Adrenal gland (tissue), 12 donors: ENCODE data around the gene HSPB2. TPM values are rescaled to one million over a fixed set of nuclear protein-coding genes. Genes with fewer than 3 reads are reported as not detected.
A peak's percentile ranks its signal among the peaks of the same experiment; 100 is the strongest.

Experiments
- DNase-seq, 7 donors: peaks; one replicate each; pipeline ENCODE4 v3.0.0-alpha.2; 2019 to 2020
- H3K27ac ChIP-seq, 5 donors: fragments of 200-600 bp; sonication (generic) in 4 of 5; 1 replicate in 3 of 5; 2 replicates in 2 of 5; pipeline versions ENCODE4 v1.5.1 to v1.8.0; 2016 to 2020; ENCODE audit warnings: mild to moderate bottlenecking in 1 of 5
- H3K27me3 ChIP-seq: fragments of 200-600 bp; 2 replicates; pipeline ENCODE4 v1.8.0; 2021
- H3K36me3 ChIP-seq, 2 donors: fragments of 200-600 bp; replicated peaks in 1 of 2; 1 replicate in 1 of 2; 2 replicates in 1 of 2; pipeline versions ENCODE4 v1.5.1 to v1.8.0; 2018 to 2022
- H3K4me1 ChIP-seq, 2 donors: fragments of 200-600 bp; replicated peaks in 1 of 2; 1 replicate in 1 of 2; 2 replicates in 1 of 2; pipeline versions ENCODE4 v1.5.1 to v1.8.0; 2018 to 2021
- H3K4me3 ChIP-seq, 4 donors: fragments of 200-600 bp; sonication (generic) in 3 of 4; one replicate each; pipeline ENCODE4 v1.5.1; 2016 to 2018
- H3K9me3 ChIP-seq, 3 donors: fragments of 200-600 bp; sonication (generic) in 1 of 3; replicated peaks in 1 of 3; 1 replicate in 2 of 3; 2 replicates in 1 of 3; pipeline versions ENCODE4 v1.5.1 to v1.8.0; 2016 to 2021
- POLR2A ChIP-seq, 2 donors: fragments of 450-650 bp; IDR thresholded peaks; one replicate each; pipeline ENCODE4 v1.6.1; 2017; ENCODE audit warnings: antibody characterized with exemption in 2 of 2, mild to moderate bottlenecking in 2 of 2, moderate library complexity in 1 of 2
- WGBS, 4 donors: extraction: QIAGEN DNeasy Blood & Tissue Kit in 2 of 4; methylation state at CpG; one replicate each; pipeline versions ENCODE4 v1.1.5 to v1.1.7; 2013 to 2017; 5-methylcytosine and 5-hydroxymethylcytosine counted together
- intact Hi-C, 2 donors: fragments of 100-400 bp; cut with DNase I; formaldehyde crosslinking; loops; one replicate each; pipeline versions ENCODE4 v1.14.1 to v1.15.0; 2022 to 2023
- polyA plus RNA-seq, 3 donors: library from polyadenylated mRNA; stranded (reverse); fragments of 200-250 nt in 2 of 3; fragments of 350-450 nt in 1 of 3; fragmentation: Illumina TruSeq in 1 of 3; extraction: RNeasy Lipid Tissue Mini Kit (QIAGEN cat#74804) in 1 of 3; gene quantifications; one replicate each; pipeline ENCODE4 v1.2.3, GENCODE V29; 2013 to 2014
- total RNA-seq, 9 donors: library from RNA; depleted of rRNA in 4 of 9; stranded (reverse); fragments of >200 nt in 4 of 9; fragments of 120-200 nt in 1 of 9; fragmentation: NEBNext Ultra II Directional in 1 of 9; extraction: Animal tissue kit (Norgen Biotek cat#: 25700) in 1 of 9; gene quantifications; one replicate each; pipeline versions ENCODE4 v1.1.0 to v1.2.4, GENCODE V29; 2013 to 2023
- TF ChIP-seq, protein P1 (sequence below), 6 experiments: fragments of 450-650 bp in 4 of 6; fragments of 200-600 bp in 2 of 6; sonication (generic) in 1 of 6; IDR thresholded peaks; 1 replicate in 5 of 6; 2 replicates in 1 of 6; pipeline versions ENCODE4 v1.5.1 to v1.8.0; 2016 to 2021; ENCODE audit warnings: antibody characterized with exemption in 6 of 6, mild to moderate bottlenecking in 2 of 6, moderate library complexity in 1 of 6
- donor health status: healthy with polysubstance abuse.
- donor health status: Bipolar disorder and iron deficiency.
- donor health status: DM: yes; HTN: yes; CAD: no.
- donor health status: DM: no; HTN: no; CAD: no.
- donor health status: DM: no; HTN: no; CAD: no.
- donor health status: DM: yes; HTN: yes; CAD: no.

Gene HSPB2
- total and polyA plus RNA-seq, 12 donors: 0.51 to 6.1 (median 1.3) TPM; not detected in 2

DNA sequence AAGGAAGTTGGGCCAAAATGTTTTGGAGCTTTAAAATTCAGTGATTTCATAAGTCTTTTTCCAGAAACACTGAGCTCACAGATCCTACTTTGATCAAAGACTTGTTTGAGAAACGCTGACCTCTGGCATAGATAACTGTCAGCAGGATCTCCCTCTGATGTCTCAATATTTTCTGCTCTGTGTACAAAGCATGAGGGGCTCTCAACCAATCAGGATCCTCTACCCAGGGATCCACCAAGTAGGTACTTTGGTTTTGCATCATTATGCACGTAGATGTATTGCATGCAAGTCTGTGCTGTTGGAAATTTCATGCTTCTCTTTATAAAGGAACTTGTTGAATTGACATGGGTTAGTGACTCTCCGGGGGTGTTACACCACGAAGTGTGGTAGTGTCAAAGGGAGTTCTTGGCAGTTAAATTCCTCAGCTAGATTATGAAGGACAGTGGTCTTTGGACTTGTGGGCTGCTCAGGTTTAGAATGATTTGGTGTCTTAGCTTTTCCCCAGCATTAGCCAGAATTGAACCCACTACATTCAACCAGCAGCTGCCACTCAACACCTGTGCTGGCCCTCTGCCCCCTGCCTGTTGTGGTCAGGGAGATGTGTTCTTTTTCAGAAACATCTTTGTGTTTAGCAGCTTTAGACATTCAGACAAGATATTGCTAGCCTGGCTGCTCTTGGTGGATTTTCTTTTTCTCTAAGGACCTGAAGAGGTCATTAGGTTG lies 22.9 kb downstream of the HSPB2 start:
- H3K27ac ChIP-seq: peak overlapping the region; percentile 73 to 91 (median 88)
- DNase-seq: peak in 4 of 7 donors; percentile 40 to 81 (median 55)

DNA sequence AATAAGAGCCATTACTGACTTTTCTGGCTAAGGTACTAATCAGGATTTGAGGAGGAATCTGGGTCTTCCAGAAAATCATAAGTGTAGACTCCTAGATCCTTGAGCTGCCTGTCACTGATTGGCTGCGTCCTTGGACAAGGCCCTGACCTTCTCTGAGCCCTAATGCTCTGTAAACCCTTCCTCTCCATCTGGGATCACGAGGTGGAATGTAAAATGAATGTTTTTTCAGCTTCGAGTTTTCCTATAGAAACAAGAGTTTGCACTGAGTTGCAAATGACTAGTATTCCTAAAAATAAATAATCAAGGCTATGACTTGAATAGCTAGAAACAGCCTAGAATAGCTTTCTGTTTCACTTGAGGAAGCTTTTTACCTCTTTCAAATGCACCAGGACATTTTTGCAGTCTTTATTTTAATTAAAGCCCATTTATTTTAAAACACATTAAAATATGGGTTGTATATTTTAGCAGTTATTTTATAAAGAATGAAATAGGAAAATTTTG lies 23.6 kb downstream of the HSPB2 start:
- WGBS, 4 donors: 26 to 32% (median 29%) methylated on average over 3 of the region's 3 CpGs
- intact Hi-C loops: loop anchor here in 1 of 2 donors (5.0 kb wide), 1 partner anchor 41 kb away; no protein-coding TSS in a partner anchor
- peaks cover 47 to 59% of the 10 kb centered on the region in 2 donors for H3K4me1 ChIP-seq
- H3K4me3 ChIP-seq: peak overlapping the region in 2 of 4 donors; percentile 71 to 78
- no peaks in the 10 kb centered on the region for H3K27me3 ChIP-seq
- H3K36me3 ChIP-seq: no peaks in the 10 kb centered on the region
- H3K27ac ChIP-seq: peak overlapping the region; percentile 73 to 91 (median 88)
- peak in 1 of 7 donors; percentile 26 for DNase-seq
- TF ChIP-seq, protein P1, sequence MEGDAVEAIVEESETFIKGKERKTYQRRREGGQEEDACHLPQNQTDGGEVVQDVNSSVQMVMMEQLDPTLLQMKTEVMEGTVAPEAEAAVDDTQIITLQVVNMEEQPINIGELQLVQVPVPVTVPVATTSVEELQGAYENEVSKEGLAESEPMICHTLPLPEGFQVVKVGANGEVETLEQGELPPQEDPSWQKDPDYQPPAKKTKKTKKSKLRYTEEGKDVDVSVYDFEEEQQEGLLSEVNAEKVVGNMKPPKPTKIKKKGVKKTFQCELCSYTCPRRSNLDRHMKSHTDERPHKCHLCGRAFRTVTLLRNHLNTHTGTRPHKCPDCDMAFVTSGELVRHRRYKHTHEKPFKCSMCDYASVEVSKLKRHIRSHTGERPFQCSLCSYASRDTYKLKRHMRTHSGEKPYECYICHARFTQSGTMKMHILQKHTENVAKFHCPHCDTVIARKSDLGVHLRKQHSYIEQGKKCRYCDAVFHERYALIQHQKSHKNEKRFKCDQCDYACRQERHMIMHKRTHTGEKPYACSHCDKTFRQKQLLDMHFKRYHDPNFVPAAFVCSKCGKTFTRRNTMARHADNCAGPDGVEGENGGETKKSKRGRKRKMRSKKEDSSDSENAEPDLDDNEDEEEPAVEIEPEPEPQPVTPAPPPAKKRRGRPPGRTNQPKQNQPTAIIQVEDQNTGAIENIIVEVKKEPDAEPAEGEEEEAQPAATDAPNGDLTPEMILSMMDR (IDR thresholded peaks at IDR 0.05): no peak
- TF ChIP-seq POLR2A (IDR thresholded peaks at IDR 0.05): no peak
- H3K9me3 ChIP-seq: no peaks in the 10 kb centered on the region

More for the DNA sequence above, 22.9 kb downstream of the HSPB2 start:
- H3K4me1 ChIP-seq: peaks cover 47 to 55% of the 10 kb centered on the region in 2 donors
- no peaks in the 10 kb centered on the region for H3K27me3 ChIP-seq
- peak overlapping the region in 1 of 4 donors; percentile 78 for H3K4me3 ChIP-seq
- WGBS, 4 donors: 13 to 44% (median 34%) methylated on average over 4 of the region's 4 CpGs
- TF ChIP-seq, protein P1 (IDR thresholded peaks at IDR 0.05): no peak
- TF ChIP-seq POLR2A (IDR thresholded peaks at IDR 0.05): peak in 1 of 2 donors; percentile 57
- H3K36me3 ChIP-seq: no peaks in the 10 kb centered on the region
- intact Hi-C loops: loop anchor here in 1 of 2 donors (5.0 kb wide), 1 partner anchor 42 kb away; no protein-coding TSS in a partner anchor
- no peaks in the 10 kb centered on the region for H3K9me3 ChIP-seq

DNA sequence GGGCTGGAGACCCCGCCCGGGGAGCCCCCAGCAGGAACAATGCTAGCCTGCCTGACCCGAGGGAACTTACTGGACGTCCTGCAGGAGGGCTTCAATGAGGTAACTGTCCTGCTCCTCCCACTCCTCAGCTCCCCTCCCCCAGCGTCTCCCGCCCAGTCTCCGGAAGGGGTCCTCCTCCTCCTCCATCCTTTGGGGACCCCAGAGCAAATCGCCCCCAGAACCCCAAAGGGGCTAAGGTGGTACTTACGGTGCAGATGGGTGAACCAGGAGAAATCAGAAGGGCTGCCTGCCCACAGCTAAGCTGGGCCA lies 24.9 kb downstream of the HSPB2 start:
- intact Hi-C loops: loop anchor here in 1 of 2 donors (5.0 kb wide), 1 partner anchor 40 kb away; no protein-coding TSS in a partner anchor
- 3 to 20% (median 7%) methylated on average over 1 to 9 of the region's 9 CpGs for WGBS, 4 donors
- Histone ChIP-seq H3K27me3 (no peaks in the 10 kb centered on the region), H3K36me3 (no peaks in the 10 kb centered on the region), H3K9me3 (no peaks in the 10 kb centered on the region), H3K4me1 (peaks cover 54 to 63% of the 10 kb centered on the region in 2 donors), H3K4me3 (peak overlapping the region in 3 of 4 donors; percentile 65 to 78 (median 71)), H3K27ac (peak overlapping the region; percentile 25 to 91 (median 88))
- DNase-seq: peak in 1 of 7 donors; percentile 59
- TF ChIP-seq POLR2A (IDR thresholded peaks at IDR 0.05): no peak
- TF ChIP-seq, protein P1 (IDR thresholded peaks at IDR 0.05): no peak

DNA sequence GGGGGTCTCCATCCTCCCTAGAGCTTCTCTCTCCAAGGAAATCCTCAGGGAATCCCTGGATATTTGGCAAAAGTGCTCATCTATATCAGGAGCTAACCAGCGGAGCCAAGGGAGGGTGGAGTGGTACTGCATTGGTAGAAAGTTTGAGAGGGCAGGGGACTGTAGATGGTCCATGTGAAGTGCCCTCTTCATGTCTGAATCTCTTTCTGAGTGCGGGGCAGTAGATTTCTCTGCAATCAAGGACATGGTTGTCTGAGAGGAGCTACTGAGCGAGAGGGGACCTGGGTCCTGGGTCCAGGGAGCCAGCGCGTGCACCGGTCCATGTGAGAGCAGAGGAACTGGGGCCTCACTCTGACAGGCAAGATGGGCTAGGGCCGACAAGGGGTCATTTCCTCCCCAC lies 25.3 kb downstream of the HSPB2 start:
- 41 to 53% (median 49%) methylated on average over 7 of the region's 7 CpGs for WGBS, 4 donors
- intact Hi-C loops: loop anchor here in 1 of 2 donors (5.0 kb wide), 1 partner anchor 39 kb away; no protein-coding TSS in a partner anchor
- no peak for DNase-seq
- H3K4me1 ChIP-seq: peaks cover 57 to 66% of the 10 kb centered on the region in 2 donors
- H3K36me3 ChIP-seq: no peaks in the 10 kb centered on the region
- no peaks in the 10 kb centered on the region for H3K9me3 ChIP-seq
- no peak for TF ChIP-seq POLR2A (IDR thresholded peaks at IDR 0.05)
- TF ChIP-seq, protein P1 (IDR thresholded peaks at IDR 0.05): no peak
- peak overlapping the region; percentile 25 to 91 (median 88) for H3K27ac ChIP-seq
- peak overlapping the region in 2 of 4 donors; percentile 71 to 78 for H3K4me3 ChIP-seq
- no peaks in the 10 kb centered on the region for H3K27me3 ChIP-seq
